Inflammatory macrophage treated with lipopolysaccharide for 1 hour (primary cell): Measurements from ENCODE around the gene ZFAND6.
A peak's percentile ranks its signal among the peaks of the same experiment; 100 is the strongest.

ENCODE experiments used
- DNase-seq, 2 donors: peaks; one replicate each; pipeline ENCODE4 v3.0.0-alpha.2; 2020 to 2022

ZFAND6 gene

DNA sequence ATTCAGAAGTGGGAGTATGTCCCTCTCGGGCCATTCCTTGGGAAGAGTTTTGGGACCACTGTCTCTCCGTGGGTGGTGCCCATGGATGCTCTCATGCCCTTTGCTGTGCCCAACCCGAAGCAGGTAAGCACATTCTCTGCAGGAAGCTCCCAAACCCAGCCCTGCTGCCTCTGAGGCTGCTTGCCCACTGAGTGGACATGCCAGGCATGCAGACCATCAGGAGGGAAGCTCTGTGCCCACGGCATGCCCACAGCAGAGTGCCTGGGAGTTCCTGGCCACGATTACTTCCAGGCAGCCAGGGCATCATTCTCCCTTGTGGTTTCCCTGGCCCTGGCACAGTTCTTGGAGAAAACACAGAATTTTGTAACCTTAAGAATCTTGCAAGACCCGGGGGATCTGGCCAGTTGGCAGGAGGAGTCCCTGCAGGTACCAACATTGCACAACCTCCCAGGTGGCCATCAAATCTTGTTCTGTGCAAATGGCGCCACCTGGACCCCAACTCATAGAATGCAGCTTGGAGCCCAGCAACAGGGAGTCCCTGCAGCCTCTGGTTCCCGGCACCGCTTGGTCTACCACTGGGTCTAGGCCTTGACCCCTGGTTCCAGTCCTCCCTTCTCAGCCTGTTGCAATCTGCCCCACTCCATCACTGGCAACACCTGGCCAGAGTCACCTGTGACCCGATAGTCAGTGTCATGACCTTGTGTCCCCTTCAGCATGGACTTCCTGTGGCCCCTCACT is 113.7 kb downstream of the ZFAND6 start:
- peak; percentile 36 to 71 for DNase-seq

DNA sequence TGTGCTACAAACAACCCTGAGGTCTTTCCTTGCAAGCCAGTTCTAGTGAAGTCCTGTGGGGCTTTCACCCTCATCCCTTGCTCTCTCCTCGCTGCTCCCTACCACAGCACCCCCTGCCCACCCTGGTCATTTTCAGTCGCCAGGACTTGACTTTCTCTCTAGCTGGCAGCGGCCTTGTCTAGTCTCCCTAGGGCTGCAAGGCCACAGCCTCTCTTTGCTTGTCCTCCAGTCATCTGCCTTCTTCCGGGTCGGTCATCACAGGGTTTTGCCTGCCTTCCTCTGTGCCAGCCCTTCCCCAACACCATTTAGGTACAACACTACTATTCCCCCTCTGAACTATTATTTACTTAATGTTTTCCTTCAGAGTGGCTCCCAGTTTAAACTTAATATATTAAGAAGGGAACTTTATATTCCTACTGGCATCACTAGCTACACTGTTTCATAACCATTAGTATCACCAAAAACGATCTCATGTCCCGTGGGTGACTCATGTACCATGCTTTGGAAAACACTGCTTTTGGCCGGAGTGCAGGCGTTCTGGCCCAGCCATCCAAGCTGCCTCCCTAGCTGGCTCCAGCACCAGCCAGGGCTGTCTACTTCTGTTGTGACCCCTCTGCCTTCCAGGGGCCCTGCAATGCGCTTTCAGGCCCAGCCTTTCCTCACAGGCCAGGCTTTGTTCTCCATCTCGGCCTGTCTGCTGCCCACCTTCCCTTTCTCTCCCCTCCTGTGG is 114.7 kb downstream of the ZFAND6 start:
- peak in 1 of 2 donors; percentile 26 for DNase-seq

DNA sequence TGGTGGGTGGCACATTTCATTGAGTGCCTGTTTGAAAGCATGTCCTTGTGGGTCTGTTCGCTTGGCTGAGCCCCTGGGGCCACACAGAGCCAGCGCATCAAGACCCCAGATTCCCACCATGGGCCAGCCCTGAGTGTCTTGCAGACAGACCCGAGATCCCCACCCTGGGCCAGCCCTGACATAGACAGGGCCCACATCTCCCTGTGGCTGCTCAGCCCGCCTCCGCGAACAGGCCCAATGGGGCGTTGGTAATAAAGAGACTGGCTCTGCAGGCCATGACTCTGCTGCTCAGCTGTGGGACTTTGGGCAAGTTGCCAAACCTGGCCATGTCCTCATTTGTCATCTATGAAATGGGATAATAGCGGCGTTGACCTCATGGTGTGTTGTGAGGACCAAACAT is 116.0 kb downstream of the ZFAND6 start:
- no peak for DNase-seq

DNA sequence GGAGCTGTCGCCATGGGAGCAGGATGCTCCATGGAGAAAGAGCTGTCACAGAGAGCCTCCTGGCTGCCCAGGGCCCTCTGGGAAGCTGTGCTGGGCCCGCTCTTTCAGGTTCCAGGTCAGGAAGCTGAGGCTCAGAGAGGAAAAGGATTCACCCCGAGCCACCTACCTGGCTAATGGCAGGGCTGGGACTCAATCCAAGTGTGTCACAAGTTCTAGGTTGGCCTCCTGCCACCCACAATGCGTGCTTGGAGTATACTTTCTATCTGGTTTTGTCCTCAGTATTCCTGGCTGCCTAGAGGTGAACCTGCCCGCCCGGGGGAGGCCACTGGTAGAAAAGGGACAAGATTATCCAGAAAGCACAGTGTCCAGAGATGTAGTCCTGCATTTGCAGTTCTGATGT is 117.0 kb downstream of the ZFAND6 start:
- DNase-seq = no peak

DNA sequence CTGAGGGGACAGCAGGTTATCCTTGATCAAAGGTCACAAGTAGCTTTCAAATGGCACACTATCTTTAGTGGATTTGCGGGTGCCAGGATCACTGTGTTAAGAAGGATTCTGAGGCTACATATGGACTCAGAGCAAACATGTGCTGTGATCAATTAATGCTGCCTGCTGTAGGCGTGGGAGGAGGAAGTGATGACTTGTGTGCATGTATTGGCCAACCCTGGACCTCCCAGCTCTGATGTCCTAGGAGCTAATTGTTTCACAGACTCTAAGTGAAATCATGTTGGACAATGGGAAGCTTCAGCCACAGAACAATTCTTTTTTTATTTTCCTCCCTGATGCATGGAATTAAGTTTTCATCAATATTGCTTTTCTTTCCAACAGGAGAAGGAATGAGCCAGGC is 117.7 kb downstream of the ZFAND6 start:
- peak; percentile 83 to 92 for DNase-seq

DNA sequence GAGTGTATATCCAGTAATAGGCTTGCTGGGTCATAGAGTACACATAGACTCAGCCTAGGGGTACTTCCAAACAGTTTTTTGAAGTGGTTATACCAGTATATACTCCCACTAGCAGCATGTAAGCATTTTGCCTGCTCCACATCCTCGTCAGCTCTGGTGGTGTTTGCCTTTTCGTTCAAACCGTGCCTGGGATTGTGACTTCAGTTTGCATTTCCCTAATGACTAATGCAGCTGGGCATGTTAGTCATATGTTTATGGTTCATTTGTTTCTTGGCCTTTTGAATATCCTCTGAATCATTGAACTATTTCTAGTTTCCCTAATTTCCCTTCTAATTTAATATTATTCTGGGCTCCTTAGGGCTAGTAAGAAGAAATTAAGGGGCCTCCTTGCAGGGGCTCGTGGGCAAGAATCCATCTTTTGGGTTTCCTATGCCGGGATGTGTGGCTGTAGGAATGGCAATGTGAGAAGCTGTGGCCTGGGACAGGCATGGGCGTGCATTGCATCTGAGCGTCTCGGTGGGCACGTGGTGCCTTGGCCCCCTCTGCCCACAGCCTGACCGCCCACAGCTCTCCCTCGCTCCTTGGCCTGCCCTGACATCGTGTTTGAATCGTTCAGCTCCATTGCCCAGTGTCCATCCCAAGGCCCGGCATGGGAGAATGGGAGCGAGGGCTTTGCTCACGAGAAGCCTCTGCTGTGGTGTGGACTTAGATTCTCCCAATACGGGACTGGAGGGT is 119.7 kb downstream of the ZFAND6 start:
- DNase-seq = peak; percentile 35 to 77

DNA sequence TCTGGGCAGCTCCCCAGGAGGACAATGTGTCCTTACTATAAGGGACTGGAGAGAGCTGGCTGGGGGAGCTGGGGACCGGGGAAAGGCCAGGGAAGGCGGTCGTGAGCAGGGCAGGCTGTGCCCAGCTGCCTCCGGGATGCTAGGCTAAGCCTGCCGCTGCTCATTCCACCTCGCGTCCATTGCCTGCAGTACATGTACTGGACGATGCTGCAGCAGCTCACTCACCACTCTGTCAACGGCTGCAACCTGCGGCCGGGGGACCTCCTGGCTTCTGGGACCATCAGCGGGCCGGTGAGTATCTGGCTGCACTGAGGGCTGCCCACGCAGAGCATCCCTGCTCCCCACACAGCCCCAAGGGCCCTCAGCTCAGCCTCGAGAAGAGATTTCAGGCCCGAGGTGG is 120.5 kb downstream of the ZFAND6 start:
- DNase-seq = no peak

DNA sequence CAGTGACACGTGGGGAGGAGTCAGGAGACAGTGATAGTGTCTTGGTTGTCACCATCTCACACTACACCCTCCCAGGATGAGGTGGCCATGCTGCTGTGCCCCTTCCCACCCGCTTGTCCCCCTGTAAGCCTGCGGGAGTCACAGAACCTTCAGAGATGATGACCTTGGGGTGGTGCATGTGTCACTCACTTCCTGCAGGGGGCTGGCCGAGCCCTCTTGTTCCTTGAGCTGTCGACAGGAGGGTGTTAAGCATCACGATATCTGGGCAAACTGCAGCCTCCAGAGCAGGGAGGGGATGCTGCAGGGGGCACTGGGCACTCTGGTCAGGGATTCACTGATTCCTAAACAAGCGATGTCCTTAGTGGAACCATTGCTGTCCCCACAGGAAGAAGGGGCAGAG is 121.0 kb downstream of the ZFAND6 start:
- no peak for DNase-seq

DNA sequence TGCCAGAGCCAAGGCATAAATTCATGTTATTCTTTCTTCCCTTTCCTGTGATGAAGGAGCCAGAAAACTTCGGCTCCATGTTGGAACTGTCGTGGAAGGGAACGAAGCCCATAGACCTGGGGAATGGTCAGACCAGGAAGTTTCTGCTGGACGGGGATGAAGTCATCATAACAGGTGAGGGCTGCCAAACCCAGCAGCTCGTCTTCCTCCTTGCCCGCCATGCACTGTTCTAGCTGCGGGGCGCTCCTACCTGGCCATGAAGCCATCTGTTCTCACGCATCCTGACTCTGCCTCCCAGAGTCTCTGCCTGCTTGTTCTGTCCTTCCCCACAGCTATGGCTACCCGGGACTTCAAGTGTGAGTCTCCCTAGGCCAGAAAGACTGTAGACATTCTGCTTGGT is 121.5 kb downstream of the ZFAND6 start:
- DNase-seq = no peak

DNA sequence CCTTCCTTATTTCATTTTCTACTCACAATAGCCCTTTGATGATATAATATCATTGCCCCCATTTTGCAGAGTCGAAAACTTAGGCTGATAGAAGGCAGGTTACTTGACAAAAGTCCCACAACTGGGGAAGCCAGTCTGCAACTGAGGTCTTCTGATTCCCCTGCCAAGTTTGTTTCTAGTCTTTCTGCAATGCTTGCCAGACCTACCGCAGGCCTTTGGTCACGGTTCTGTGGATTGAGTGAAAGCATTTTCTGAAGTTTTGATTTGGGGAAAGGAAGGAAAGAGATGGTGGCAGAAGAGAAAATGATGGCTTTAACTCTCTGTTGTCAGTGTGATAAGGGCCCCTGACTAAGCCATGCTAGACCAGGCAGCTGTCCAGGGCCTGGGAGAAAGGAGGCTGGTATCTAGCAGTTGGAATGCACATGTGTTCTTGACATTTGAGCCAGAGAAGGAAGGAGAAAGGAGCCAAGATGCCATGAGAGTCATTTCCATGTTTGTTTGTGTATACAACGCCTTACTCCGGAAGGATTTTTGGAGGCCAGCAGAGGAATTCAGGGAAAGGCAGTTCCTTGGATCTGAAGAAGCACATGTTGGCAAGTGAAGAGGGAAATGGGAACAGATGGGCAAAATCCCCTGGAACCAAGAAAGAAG is 123.3 kb downstream of the ZFAND6 start:
- no peak for DNase-seq

DNA sequence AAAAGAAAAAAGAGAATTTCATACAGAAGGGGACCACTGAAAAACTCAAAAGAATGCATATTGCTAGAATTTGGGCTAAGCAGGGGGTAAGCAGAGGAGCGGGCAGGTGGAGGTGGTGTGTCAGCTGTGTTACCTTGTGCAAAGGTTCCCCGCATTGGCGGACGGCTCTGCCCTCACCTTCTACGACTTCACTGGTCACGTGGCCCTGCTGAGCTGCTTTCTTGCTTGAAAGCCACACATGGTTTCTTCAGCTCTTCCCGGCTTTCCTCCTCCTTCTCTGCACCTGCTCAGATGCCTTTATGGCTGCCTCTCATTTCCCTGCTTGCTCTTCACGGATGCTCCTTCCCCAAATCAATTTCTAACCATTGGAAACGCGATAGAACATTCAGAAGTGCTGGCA is 123.8 kb downstream of the ZFAND6 start:
- DNase-seq = no peak

DNA sequence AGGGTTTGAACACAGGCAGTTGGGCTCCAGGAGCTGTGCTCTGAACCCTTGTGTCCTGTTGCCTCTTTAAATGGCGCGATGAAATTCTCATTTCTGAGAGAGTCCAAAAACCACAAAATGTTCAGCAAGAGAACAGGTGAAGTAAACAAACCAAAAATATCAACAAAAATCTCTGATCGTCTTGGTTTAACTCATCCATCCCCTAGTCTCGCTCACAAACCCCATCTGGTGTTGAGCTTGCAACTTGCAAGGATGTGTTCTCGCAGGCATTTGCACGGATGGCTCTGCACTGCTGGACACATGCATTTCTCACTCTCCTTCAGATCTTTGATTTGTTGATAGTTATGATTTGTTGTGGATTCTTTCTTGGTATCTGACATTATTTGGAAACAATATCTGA is 124.4 kb downstream of the ZFAND6 start:
- DNase-seq = no peak

DNA sequence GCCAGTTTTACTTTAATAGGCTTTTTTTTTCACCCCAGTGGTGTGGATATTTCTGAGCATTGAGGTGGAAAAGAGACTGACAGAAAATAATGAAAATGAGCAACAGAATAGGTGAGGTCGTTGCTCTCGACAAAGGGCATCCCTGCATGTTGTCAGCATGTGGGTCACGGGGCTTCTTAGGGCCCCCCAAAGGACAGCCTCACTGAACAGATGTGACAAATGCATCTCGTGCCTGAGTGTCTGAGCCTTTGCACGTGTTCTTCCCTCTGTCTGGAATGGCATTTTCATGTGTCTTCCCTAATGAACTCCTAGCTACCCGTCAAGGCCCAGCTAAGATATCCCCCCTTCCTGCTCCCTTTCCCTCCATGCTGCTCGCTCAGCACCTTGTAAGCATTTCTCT is 125.1 kb downstream of the ZFAND6 start:
- DNase-seq = no peak

DNA sequence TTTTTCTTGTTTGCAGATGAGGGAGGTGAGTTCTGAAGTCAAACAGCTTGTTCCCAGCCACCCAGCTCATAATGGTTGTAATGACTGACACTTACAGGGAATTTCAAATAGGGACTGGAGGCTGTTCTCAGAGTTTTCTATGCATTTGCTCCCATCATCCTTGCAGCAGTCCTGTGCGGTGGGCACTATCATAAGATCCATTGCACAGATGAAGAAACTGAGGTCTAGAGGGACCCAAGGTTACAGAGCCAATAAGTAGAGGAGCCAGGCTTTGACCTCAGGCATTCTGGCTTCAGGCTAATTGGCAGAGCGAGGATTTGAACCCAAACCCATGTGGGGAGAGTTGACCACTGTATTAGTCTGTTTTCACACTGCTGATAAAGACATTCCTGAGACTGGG is 125.7 kb downstream of the ZFAND6 start:
- DNase-seq = no peak

DNA sequence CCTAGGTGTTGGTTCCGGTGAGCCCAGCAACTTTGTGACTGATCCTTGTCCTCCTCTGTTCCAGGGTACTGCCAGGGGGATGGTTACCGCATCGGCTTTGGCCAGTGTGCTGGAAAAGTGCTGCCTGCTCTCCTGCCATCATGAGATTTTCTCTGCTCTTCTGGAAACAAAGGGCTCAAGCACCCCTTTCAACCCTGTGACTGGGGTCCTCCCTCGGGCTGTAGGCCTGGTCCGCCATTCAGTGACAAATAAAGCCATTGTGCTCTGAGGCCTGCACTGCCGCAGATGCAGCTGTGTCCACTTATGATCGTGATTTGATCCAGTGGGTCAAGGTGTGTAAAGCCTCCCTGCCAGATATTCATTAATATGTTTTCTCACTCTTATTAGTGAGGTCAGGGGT is 126.6 kb downstream of the ZFAND6 start:
- DNase-seq = no peak

DNA sequence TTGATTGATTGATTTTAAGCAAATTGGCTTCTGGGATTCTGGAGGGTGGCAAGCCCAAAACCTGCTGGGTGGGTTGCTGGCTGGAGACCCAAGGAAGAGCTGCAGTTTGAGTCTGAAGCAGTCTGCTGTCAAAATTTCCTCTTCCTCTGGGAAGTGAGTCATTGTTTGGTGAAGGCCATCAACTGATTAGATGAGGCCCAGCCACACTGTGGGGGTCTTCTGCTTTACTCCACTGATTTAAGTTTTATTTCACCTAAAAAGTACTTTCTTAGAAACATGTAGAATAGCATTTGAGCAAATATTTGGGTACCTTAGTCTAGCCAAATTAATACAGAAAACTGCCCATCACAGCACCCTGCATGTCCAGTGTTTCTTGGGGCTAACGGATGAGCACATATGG is 127.1 kb downstream of the ZFAND6 start:
- no peak for DNase-seq
